DND-41 (cell line): ENCODE measurements around the gene KRTAP10-8.
"Not testable (repeated sequence)": the region's sequence is repeated elsewhere in the genome, so short reads cannot be mapped to it uniquely, and the experiment has no call there.

Experiments used
- ATAC-seq: fragments of 200-7000 bp; cut with Tn5 transposase; 3 replicates; pipeline ENCODE4 v1.9.1; 2021; ENCODE audit warnings: low read depth; ENCODE audit not compliant: insufficient read depth
- DNase-seq: peaks from one replicate; pipeline ENCODE4 v3.0.0-alpha.2; 2020
- H2AFZ ChIP-seq: 2 replicates; pipeline ENCODE4 v1.6.0; 2012; ENCODE audit warnings: low read depth, low read length
- H3K27ac ChIP-seq: 2 replicates; pipeline ENCODE4 v1.5.1; 2012; ENCODE audit warnings: low read length, inconsistent platforms
- H3K27me3 ChIP-seq: fragments of 200-600 bp; sonication (generic); 2 replicates; pipeline ENCODE4 v1.6.0; 2012; ENCODE audit warnings: low read length, mild to moderate bottlenecking, inconsistent platforms; ENCODE audit not compliant: insufficient read depth, poor library complexity
- H3K36me3 ChIP-seq: 2 replicates; pipeline ENCODE4 v1.5.1; 2012; ENCODE audit warnings: low read length, inconsistent platforms; ENCODE audit not compliant: insufficient read depth
- H3K4me1 ChIP-seq: 2 replicates; pipeline ENCODE4 v1.5.1; 2012; ENCODE audit warnings: mild to moderate bottlenecking, low read length; ENCODE audit not compliant: insufficient read depth
- H3K4me2 ChIP-seq: 2 replicates; pipeline ENCODE4 v1.6.0; 2012; ENCODE audit warnings: mild to moderate bottlenecking, moderate library complexity, low read length, inconsistent platforms; ENCODE audit not compliant: insufficient read depth
- H3K4me3 ChIP-seq, 2 experiments: fragments of 200-600 bp in 1 of 2; shearing (Covaris generic) in 1 of 2; 2 replicates each; pipeline ENCODE4 v1.5.1; 2012 to 2016; ENCODE audit warnings: inconsistent platforms in 2 of 2, low read length in 2 of 2, mild to moderate bottlenecking in 2 of 2, low read depth in 1 of 2, moderate library complexity in 1 of 2
- H3K79me2 ChIP-seq: 2 replicates; pipeline ENCODE4 v1.6.0; 2012; ENCODE audit warnings: low read length, inconsistent platforms; ENCODE audit not compliant: insufficient read depth
- H3K9ac ChIP-seq: 2 replicates; pipeline ENCODE4 v1.6.0; 2012; ENCODE audit warnings: low read depth, mild to moderate bottlenecking, inconsistent platforms, low read length, moderate library complexity
- H3K9me3 ChIP-seq: 2 replicates; pipeline ENCODE4 v1.5.1; 2012; ENCODE audit warnings: low read length, moderate library complexity, mild to moderate bottlenecking, inconsistent platforms; ENCODE audit not compliant: insufficient read depth, severe bottlenecking
- H4K20me1 ChIP-seq: 2 replicates; pipeline ENCODE4 v1.6.0; 2012; ENCODE audit warnings: low read length; ENCODE audit not compliant: insufficient read depth
- EZH2 ChIP-seq: IDR thresholded peaks from 3 replicates; pipeline ENCODE4 v1.6.1; 2012; ENCODE audit warnings: borderline replicate concordance, low read depth, mild to moderate bottlenecking, moderate library complexity, low read length, inconsistent platforms; ENCODE audit not compliant: severe bottlenecking
- TF ChIP-seq, protein P1 (sequence below): IDR thresholded peaks from 2 replicates; pipeline ENCODE4 v1.5.1; 2012; ENCODE audit warnings: borderline replicate concordance, low read length, moderate library complexity, mild to moderate bottlenecking; ENCODE audit not compliant: poor library complexity, severe bottlenecking; ENCODE audit errors: extremely low read depth

Gene KRTAP10-8

DNA sequence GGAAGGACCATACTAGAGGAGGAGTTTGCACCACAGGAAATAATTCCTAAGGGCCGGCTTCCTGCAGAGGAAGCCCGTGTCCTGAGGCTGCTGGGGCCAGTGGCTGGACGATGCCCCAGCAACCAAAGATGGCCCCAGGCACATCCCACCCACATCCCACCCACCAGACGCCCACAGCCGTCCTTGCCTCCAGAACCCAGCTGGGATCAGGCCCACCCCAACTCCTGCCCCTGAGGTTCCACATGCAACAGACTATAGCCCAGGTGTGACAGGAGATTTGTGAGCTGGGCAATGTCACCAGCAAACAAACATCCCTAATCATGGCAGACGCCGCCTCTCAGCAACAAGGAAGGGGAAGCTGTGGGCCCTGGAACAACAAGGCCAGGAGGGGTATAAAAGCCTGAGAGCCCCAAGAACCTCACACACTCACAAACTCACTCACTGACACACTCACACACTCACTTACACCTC lies 14.8 kb downstream of the KRTAP10-8 start, which contains the start of gene KRTAP10-9:
TSS of gene KRTAP10-9 (plus strand) at position 421 of the 471 bp plus-strand sequence. CDS start 79 bp downstream, outside the sequence.
- Histone ChIP-seq H3K9me3 (peaks cover 15% of the 10 kb centered on the region), H3K27me3 (no peaks in the 10 kb centered on the region), H3K27ac (no peak within 1 kb of the TSS), H2AFZ (no peak within 1 kb of the TSS), H4K20me1 (no peaks in the 10 kb centered on the region), H3K4me2 (no peak within 1 kb of the TSS), H3K9ac (no peak within 1 kb of the TSS), H3K4me1 (no peaks in the 10 kb centered on the region), H3K79me2 (no peaks in the 10 kb centered on the region), H3K4me3 (no peak within 1 kb of the TSS), H3K36me3 (no peaks in the 10 kb centered on the region)
- TF ChIP-seq EZH2 = no peak
- TF ChIP-seq, protein P1, sequence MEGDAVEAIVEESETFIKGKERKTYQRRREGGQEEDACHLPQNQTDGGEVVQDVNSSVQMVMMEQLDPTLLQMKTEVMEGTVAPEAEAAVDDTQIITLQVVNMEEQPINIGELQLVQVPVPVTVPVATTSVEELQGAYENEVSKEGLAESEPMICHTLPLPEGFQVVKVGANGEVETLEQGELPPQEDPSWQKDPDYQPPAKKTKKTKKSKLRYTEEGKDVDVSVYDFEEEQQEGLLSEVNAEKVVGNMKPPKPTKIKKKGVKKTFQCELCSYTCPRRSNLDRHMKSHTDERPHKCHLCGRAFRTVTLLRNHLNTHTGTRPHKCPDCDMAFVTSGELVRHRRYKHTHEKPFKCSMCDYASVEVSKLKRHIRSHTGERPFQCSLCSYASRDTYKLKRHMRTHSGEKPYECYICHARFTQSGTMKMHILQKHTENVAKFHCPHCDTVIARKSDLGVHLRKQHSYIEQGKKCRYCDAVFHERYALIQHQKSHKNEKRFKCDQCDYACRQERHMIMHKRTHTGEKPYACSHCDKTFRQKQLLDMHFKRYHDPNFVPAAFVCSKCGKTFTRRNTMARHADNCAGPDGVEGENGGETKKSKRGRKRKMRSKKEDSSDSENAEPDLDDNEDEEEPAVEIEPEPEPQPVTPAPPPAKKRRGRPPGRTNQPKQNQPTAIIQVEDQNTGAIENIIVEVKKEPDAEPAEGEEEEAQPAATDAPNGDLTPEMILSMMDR = no peak
- ATAC-seq (no peak), DNase-seq (no peak)

DNA sequence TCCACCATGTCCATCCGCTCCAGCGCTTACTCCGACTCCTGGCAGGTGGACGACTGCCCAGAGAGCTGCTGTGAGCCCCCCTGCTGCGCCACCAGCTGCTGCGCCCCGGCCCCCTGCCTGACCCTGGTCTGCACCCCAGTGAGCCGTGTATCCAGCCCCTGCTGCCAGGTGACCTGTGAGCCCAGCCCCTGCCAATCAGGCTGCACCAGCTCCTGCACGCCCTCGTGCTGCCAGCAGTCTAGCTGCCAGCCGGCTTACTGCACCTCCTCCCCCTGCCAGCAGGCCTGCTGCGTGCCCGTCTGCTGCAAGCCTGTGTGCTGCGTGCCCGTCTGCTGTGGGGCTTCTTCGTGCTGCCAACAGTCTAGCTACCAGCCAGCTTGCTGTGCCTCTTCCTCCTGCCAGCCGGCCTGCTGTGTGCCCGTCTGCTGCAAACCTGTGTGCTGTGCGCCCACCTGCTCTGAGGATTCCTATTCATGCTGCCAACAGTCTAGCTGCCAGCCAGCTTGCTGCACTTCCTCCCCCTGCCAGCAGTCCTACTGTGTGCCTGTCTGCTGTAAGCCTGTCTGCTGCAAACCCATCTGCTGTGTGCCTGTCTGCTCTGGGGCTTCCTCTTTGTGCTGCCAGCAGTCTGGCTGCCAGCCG lies 15.4 kb downstream of the KRTAP10-8 start:
- not testable (repeated sequence) for H3K9ac ChIP-seq, H3K27me3 ChIP-seq, H3K4me1 ChIP-seq, H3K79me2 ChIP-seq, H3K4me3 ChIP-seq, DNase-seq, ATAC-seq, H3K36me3 ChIP-seq, H2AFZ ChIP-seq, H3K4me2 ChIP-seq, H4K20me1 ChIP-seq, H3K27ac ChIP-seq
- H3K9me3 ChIP-seq = peaks cover 15% of the 10 kb centered on the region

DNA sequence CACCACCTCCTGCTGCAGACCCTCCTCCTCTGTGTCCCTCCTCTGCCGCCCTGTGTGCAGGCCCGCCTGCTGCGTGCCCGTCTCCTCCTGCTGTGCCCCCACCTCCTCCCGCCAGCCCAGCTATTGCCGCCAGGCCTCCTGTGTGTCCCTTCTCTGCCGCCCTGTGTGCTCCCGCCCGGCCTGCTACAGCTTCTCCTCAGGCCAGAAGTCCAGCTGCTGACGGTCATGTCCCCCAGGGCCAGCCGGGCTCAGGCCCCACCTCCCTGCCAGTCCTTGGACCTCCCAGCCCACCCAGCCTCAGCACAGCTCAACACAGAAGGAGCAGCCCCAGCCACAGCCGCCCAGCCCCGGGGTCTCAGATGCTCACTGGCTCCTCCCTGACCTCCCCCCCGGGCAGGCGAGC lies 16.0 kb downstream of the KRTAP10-8 start:
- not testable (repeated sequence) for H3K4me3 ChIP-seq, ATAC-seq, H3K4me2 ChIP-seq, H3K27me3 ChIP-seq, H3K4me1 ChIP-seq, H3K27ac ChIP-seq, DNase-seq, H2AFZ ChIP-seq, H4K20me1 ChIP-seq, H3K9ac ChIP-seq, H3K79me2 ChIP-seq, H3K36me3 ChIP-seq
- peaks cover 11% of the 10 kb centered on the region for H3K9me3 ChIP-seq

DNA sequence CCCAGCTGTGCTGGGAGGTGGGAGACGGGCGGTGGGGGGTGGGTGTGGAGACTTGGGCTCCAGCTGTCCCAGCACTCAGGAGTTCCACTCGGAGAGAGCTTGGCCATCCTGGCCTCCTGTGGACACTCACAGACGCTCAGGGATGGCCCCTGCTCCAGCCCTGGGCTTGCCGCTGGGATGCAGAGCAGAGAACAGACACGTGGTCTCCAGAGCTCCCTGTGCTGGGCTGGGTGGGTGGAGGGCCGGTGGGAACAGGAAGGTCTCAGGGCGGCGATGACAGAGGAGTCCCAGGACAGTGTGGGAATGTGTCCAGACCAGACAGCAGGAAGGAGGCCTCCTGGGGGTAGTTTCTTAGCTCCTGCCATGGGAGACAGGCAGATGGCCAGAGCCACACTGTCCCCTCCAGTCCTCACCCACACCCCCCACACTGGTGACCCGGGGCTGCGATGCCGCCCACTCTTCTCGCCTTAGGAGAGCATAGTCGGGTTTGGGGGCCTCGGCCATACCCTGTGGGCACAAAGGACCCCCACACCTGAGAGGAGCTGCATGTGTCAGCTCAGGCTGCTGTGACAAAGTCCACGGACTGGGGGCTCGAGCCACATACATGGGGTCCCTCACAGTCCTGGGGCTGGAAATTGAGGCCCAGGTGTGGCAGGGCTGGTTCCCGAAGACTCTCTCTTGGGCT lies 17.0 kb downstream of the KRTAP10-8 start:
- Histone ChIP-seq H3K36me3 (no peaks in the 10 kb centered on the region), H3K27me3 (no peaks in the 10 kb centered on the region), H4K20me1 (no peaks in the 10 kb centered on the region), H3K4me1 (no peaks in the 10 kb centered on the region), H3K4me3 (no peak overlapping the region), H3K79me2 (no peaks in the 10 kb centered on the region), H3K9ac (no peak overlapping the region), H3K9me3 (peaks cover 9% of the 10 kb centered on the region), H3K27ac (no peak overlapping the region), H3K4me2 (no peak overlapping the region), H2AFZ (no peak overlapping the region)
- TF ChIP-seq, protein P1 = no peak
- no peak for TF ChIP-seq EZH2
- ATAC-seq (no peak), DNase-seq (no peak)
